HG03097 (cell line): Measurements from ENCODE around the gene PLCG2.

Experiments
- ATAC-seq: cut with Tn5 transposase; IDR thresholded peaks from one replicate; pipeline ENCODE4 v1.9.1; 2021; ENCODE audit not compliant: unreplicated experiment, low FRiP score

The PLCG2 gene

DNA sequence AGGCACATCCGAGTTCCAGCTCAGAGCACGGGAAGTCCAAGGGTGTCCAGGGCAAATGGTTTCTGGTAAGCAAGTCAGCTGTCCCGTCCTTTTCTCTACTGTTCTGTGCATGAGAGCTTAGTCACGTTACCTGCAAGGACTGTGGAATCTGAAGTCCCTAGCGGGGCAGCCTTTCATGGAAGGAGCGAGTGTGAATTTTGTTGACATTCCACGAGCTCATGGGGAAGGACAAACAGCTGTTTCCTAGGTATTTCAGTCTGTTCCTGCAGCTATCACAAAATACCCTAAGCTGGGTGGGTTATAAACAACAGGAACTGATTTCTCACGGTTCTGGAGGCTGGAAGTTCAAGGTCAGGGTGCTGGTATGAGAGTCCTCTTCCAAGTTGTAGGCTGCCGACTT, 122.9 kb downstream of the PLCG2 start:
- no peak for ATAC-seq

GRCh38 chr16:81904320-81904719, 125.2 kb downstream of the PLCG2 start:
- ATAC-seq: no peak

DNA sequence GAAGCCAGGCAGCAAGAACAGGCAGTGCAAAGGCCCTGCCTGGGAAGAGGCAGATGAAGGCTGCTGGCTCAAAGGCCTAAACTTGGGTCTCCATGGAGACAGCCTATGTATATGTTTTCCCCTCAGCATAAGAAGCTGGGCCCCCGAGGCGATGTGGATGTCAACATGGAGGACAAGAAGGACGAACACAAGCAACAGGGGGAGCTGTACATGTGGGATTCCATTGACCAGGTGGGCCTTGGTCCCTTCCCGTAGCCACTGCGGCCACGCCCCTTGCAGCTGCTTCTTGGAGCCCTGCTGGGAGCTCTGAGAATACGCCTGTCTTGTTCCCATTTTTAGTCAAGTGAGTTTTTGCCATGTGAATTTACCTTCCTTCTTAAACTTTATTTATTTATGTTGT, 126.2 kb downstream of the PLCG2 start:
- no peak for ATAC-seq

- ATAC-seq: no peak
Measured at GRCh38 chr16:81907681-81908080, 128.6 kb downstream of the PLCG2 start.

- no peak for ATAC-seq
Measured at GRCh38 chr16:81908466-81909262, 129.6 kb downstream of the PLCG2 start.

- ATAC-seq: no peak
Measured at GRCh38 chr16:81910366-81910885, 131.3 kb downstream of the PLCG2 start.

- ATAC-seq: no peak
Measured at GRCh38 chr16:81912395-81912794, 133.3 kb downstream of the PLCG2 start.

GRCh38 chr16:81913222-81913621, 134.1 kb downstream of the PLCG2 start:
- ATAC-seq: no peak

DNA sequence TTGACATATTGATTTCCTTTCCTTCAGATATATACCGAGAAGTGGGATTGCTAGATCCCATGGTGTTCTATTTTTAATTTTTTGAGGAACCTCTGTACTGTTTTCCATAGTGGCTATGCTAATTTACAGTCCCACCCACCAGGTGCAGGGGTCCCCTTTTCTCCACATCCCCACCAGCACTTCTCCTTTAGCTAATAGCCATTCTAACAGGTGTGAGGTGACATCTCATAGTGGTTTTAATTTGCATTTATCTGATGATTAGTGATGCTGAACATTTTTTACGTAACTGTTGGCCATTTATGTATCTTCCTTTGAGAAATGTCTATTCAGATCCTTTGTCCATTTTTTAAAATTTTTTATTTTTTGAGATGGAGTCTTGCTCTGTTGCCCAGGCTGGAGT, 138.3 kb downstream of the PLCG2 start:
- ATAC-seq: no peak

DNA sequence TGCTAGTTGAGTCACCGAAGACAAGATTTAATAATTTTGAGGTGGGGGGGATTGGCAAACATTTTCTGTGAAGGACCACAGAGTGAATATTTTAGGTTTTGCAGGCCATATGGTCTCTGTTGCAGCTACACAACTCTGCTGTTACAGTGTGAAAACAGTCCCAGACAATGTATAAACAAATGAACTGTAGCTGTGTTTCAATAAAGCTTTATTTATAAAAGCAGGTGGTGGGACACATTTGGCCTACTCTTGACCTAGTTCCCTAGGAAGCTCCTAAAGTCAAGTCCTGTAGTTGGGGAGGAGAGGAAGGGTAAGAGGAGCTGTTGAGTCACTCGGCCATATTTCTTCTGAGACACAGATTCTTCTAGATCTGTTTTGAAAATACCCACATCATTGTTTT, 139.8 kb downstream of the PLCG2 start:
- ATAC-seq: no peak

GRCh38 chr16:81920498-81920897, 141.4 kb downstream of the PLCG2 start:
- ATAC-seq: no peak

DNA sequence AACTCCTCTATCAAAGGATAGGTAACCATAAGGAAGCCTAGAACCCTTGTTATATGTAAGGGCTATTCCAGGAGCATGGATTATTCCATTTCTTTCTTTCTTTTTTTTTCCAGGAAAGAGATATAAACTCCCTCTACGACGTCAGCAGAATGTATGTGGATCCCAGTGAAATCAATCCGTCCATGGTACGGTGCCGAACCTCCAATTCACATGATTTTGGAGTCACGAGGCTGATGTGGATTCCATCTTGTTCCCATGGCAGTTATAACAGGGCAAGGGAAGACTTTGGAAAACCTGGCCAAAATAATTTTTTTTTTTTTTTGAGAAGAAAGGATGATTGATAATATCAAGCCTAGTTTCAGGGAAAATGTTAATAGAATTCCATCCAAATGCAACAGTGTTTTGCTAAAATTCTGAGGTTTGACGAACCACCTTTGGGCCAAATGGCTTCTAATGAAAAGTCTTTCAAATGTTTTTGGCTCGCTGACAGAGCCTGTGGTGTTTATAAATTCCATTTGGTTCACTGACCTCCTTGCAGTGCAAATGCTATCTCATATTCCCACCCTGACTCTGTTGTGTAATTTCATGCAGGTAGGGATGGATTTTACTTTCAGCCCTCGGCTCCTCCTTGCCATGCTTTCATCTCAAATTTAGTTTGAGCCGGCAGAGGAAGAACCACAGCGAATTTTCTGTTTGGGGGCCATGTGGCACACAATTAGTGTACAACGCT, 142.2 kb downstream of the PLCG2 start:
- no peak for ATAC-seq

GRCh38 chr16:81921843-81922584, 142.9 kb downstream of the PLCG2 start:
- ATAC-seq: no peak

DNA sequence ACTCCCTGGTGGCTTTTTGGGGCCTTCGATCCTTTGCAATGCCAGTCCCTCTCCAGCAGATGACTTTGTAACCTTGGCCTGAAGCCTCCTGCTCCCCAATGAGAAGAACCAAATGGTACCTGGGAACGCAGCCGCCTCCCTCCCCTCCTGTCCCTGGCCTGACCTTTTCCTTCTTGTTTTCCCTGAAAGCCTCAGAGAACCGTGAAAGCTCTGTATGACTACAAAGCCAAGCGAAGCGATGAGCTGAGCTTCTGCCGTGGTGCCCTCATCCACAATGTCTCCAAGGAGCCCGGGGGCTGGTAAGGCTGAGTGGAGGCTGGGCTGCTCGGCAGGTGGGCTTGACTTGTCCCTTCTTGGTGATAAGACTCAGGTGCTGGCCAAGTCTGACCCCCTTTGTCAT, 144.2 kb downstream of the PLCG2 start:
- no peak for ATAC-seq

DNA sequence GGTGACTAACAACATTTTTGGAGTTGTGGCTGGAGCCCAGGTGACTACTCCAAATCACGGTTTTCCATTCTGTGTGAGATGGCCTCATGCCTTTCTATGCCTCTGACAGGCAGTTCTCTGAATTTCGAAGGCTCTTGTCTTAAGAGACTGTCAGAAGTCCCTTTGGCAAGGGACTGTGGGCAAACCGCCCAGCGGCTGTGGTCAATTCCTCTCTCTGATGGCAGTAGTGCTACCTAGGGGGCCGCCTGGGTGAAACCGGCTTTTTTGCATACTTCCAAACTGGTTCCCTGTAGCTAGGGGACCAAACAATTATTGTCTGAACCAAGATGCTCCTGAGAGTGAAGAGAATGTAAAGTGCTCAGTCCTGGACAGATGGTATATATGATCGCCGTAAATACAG, 145.9 kb downstream of the PLCG2 start:
- ATAC-seq: no peak

GRCh38 chr16:81926036-81926435, 146.9 kb downstream of the PLCG2 start:
- ATAC-seq: no peak

- no peak for ATAC-seq
Measured at GRCh38 chr16:81927561-81928185, 148.6 kb downstream of the PLCG2 start.

DNA sequence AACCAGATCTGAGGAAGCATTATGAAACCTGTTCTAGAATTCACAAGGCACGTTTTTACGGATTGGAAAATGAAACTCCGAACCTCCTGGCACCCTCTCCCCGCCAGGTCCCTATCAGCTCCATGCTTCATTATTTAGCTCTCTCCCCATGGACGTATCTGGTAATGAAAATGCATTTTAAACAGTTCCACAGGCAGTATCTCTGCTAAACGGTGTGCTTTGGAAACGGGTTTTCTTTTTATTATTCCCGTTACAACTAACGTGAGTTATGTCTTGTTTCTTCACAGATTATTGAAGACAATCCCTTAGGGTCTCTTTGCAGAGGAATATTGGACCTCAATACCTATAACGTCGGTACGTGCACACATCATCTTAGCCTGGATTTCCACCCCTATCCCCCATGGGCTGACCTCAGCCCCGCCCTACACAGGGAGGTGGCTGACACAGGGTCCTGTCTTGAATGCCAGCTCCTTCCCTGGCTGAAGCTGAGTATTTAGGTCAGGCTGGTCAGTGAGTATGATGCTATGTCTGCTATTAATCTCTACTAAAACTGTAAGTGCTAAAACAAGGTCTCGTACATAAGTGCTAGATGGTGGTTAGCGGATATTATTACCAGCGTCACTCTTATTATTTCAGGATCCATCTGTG, 149.3 kb downstream of the PLCG2 start:
- ATAC-seq: no peak

- ATAC-seq: no peak
Measured at GRCh38 chr16:81928975-81929374, 149.9 kb downstream of the PLCG2 start.

- ATAC-seq: no peak
Measured at GRCh38 chr16:81929841-81930240, 150.8 kb downstream of the PLCG2 start.
